Measurements from ENCODE around the gene CHADL.

DNA sequence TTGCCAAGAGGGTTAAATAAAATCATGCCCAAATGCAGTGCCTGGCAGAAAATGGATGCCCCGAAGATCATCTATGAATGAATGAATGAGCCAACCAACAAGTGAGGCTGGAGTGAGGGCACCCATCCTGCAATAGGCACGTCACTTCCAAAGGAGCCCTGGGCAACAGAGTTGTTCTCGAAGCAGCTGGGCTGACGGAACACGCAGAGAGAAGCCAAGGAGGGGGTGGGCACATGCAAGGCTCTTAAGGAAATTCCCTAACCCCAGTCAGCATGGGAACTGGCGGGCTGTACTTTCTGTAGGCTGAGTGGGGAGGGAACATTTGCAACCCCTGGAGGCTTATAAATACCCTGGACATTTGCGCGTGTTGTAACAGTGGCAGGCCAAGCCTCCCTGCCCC, 11.6 kb upstream of the CHADL start:
- no peak for TF ChIP-seq POLR2A (IDR thresholded peaks at IDR 0.05)
- TF ChIP-seq, protein P1, sequence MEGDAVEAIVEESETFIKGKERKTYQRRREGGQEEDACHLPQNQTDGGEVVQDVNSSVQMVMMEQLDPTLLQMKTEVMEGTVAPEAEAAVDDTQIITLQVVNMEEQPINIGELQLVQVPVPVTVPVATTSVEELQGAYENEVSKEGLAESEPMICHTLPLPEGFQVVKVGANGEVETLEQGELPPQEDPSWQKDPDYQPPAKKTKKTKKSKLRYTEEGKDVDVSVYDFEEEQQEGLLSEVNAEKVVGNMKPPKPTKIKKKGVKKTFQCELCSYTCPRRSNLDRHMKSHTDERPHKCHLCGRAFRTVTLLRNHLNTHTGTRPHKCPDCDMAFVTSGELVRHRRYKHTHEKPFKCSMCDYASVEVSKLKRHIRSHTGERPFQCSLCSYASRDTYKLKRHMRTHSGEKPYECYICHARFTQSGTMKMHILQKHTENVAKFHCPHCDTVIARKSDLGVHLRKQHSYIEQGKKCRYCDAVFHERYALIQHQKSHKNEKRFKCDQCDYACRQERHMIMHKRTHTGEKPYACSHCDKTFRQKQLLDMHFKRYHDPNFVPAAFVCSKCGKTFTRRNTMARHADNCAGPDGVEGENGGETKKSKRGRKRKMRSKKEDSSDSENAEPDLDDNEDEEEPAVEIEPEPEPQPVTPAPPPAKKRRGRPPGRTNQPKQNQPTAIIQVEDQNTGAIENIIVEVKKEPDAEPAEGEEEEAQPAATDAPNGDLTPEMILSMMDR (IDR thresholded peaks at IDR 0.05 in 4 of 5, conservative IDR thresholded peaks at IDR 0.05 in 1 of 5), result no peak
